NCI-H1436 (cell line): Measurements from ENCODE around the gene ADGRL1.
"Not testable (repeated sequence)": the region's sequence is repeated elsewhere in the genome, so short reads cannot be mapped to it uniquely, and the experiment has no call there.

Experiments used
- DNase-seq: peaks from one replicate; lab custom pipeline; 2025; lab: John Stamatoyannopoulos, UW

ADGRL1 gene

GRCh38 chr19:14161305-14161704 lies 44.7 kb downstream of the ADGRL1 start:
- no peak for DNase-seq

- no peak for DNase-seq
Observed at GRCh38 chr19:14160017-14160703, 45.8 kb downstream of the ADGRL1 start.

GRCh38 chr19:14159059-14159458 lies 46.9 kb downstream of the ADGRL1 start:
- DNase-seq, result no peak

- DNase-seq, result no peak
Observed at GRCh38 chr19:14158276-14159023, 47.5 kb downstream of the ADGRL1 start.

- DNase-seq, result no peak
Observed at GRCh38 chr19:14156971-14157717, 48.8 kb downstream of the ADGRL1 start.

- no peak for DNase-seq
Observed at GRCh38 chr19:14156122-14156521, 49.8 kb downstream of the ADGRL1 start.

GRCh38 chr19:14155371-14155770 lies 50.6 kb downstream of the ADGRL1 start:
- DNase-seq, result no peak

- no peak for DNase-seq
Observed at GRCh38 chr19:14152713-14153112, 53.3 kb downstream of the ADGRL1 start.

- no peak for DNase-seq
Observed at GRCh38 chr19:14150770-14151661, 55.0 kb downstream of the ADGRL1 start.

GRCh38 chr19:14150041-14150769 lies 55.8 kb downstream of the ADGRL1 start:
- DNase-seq, result no peak

GRCh38 chr19:14149509-14149994 lies 56.4 kb downstream of the ADGRL1 start:
- no peak for DNase-seq

GRCh38 chr19:14148751-14149410 lies 57.1 kb downstream of the ADGRL1 start:
- no peak for DNase-seq

GRCh38 chr19:14147797-14148605 lies 58.0 kb downstream of the ADGRL1 start:
- peak; percentile 32 for DNase-seq

GRCh38 chr19:14146789-14147216 lies 59.2 kb downstream of the ADGRL1 start:
- no peak for DNase-seq

GRCh38 chr19:14146169-14146568 lies 59.8 kb downstream of the ADGRL1 start:
- DNase-seq, result not testable (repeated sequence)

- DNase-seq, result no peak
Observed at GRCh38 chr19:14145381-14145780, 60.6 kb downstream of the ADGRL1 start.

- DNase-seq, result no peak
Observed at GRCh38 chr19:14142262-14143190, 63.4 kb downstream of the ADGRL1 start.

- DNase-seq, result no peak
Observed at GRCh38 chr19:14141041-14141440, 64.9 kb downstream of the ADGRL1 start.
